Activated CD4-positive, alpha-beta T cell treated with anti-CD3 and anti-CD28 coated beads for 36 hours (primary cell): ENCODE results near the gene KHK. TPM values are rescaled to one million over a fixed set of nuclear protein-coding genes. Genes with fewer than 3 reads are reported as not detected.
A peak's percentile ranks its signal among the peaks of the same experiment; 100 is the strongest.
"Not testable (repeated sequence)": the region's sequence is repeated elsewhere in the genome, so short reads cannot be mapped to it uniquely, and the experiment has no call there.

Experiments used
- ATAC-seq: fragments of 200-7000 bp; cut with Tn5 transposase; one replicate; pipeline ENCODE4 v1.10.0; 2021; ENCODE audit warnings: mild to moderate bottlenecking, moderate library complexity
- CTCF ChIA-PET: fragments of 350-600 bp; sonication (Branson Sonifier 250); formaldehyde crosslinking; loops from one replicate; lab custom pipeline; 2021; ENCODE audit warnings: antibody characterized with exemption; lab: Charles Lee
- POLR2A ChIA-PET: fragments of 350-600 bp; sonication (Branson Sonifier 250); formaldehyde crosslinking; loops from one replicate; lab custom pipeline; 2021; ENCODE audit warnings: antibody characterized with exemption, inconsistent platforms; lab: Charles Lee
- DNase-seq: peaks from one replicate; pipeline ENCODE4 v3.0.0-alpha.2; 2020
- H3K27ac Mint-ChIP-seq: one replicate; pipeline ENCODE4 v1.8.0; 2021; ENCODE audit warnings: mixed read lengths
- H3K27me3 Mint-ChIP-seq: one replicate; pipeline ENCODE4 v1.8.0; 2021; ENCODE audit warnings: mixed read lengths
- H3K36me3 Mint-ChIP-seq: one replicate; pipeline ENCODE4 v1.8.0; 2021; ENCODE audit warnings: low read depth, mixed read lengths
- H3K4me1 Mint-ChIP-seq: one replicate; pipeline ENCODE4 v1.8.0; 2021; ENCODE audit warnings: mixed read lengths
- H3K4me3 Mint-ChIP-seq: one replicate; pipeline ENCODE4 v1.8.0; 2021; ENCODE audit warnings: mild to moderate bottlenecking, moderate library complexity, mixed read lengths
- H3K9me3 Mint-ChIP-seq: one replicate; pipeline ENCODE4 v1.8.0; 2021; ENCODE audit warnings: low read depth, mixed read lengths
- intact Hi-C, 2 experiments: fragments of 100-400 bp; cut with DNase I in 1 of 2; cut with micrococcal nuclease in 1 of 2; formaldehyde crosslinking; loops; one replicate each; pipeline versions ENCODE4 v1.14.2 to v1.15.1; 2022 to 2024; cut with DNase I, micrococcal nuclease
- total RNA-seq, 2 experiments: library from RNA; stranded (reverse); gene quantifications; one replicate each; pipeline ENCODE4 v1.2.3, GENCODE V29; 2021

KHK gene
- total RNA-seq, 2 experiments from 2014 or later, result 10.6 to 12.7 TPM

DNA sequence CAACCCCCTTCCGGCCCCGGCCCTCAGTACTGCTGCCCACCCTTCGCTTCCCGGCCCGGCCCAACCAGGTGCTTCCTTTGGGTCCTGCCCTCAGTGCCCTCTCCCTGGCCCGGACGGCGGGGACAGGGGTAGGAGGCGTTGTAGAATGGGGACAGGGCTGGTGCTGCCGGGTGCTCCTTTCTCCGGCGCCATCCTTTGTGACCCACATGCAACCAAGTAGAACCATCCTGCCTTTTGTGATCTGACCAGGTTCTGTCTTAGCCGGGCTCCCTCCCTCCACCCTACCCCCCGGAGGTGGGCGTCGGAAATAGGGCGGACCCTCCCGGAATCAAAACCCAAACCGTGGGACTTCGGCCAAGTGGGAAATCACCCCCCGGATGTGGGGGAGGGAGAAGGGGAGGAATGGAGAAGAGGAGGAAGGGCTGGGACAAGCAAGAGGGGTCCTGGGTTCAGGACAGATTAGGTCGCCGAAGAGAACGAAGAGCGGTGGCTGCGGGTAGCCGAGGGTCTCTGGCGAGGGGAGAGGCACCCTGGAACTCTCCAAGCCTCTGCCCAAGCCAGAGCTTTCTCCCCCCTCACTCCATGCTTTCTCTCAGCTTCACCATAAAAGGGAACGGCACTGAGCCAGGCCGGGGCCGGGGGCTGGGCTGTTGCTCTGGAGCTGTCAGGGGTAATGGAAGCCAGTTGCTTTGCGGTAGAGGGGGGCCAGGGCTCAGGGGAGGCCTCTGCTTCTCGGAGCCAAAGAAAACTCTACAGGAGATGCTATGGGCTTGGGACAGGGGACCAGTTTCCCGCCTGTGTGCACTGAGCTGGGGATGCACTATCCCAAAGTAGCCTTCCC, 14.4 kb upstream of the KHK start:
- DNase-seq (peak; percentile 65), ATAC-seq (peak; percentile 27)
- intact Hi-C loops, result loop anchor here (1.0 to 10.0 kb wide), 14 partner anchors 9 to 1397 kb away; partner anchors contain the start of genes ADGRF3 (in 1 of the 2), AGBL5 (in 1 of the 2), ATRAID (in 1 of the 2) and CAD (in 1 of the 2)
- CTCF ChIA-PET, result interaction anchor here (0.6 to 2.5 kb wide), 12 partner anchors 9 to 146 kb away, joined by 3 to 24 read pairs (median 4); partner anchors contain the start of genes AGBL5 and KHK
- Mint-ChIP-seq H3K27ac (peak overlapping the region; percentile 89), H3K36me3 (peaks cover 33% of the 10 kb centered on the region), H3K9me3 (no peaks in the 10 kb centered on the region), H3K4me1 (peaks cover 71% of the 10 kb centered on the region), H3K27me3 (no peaks in the 10 kb centered on the region), H3K4me3 (peak overlapping the region; percentile 80)
- POLR2A ChIA-PET, result interaction anchor here (0.6 to 2.2 kb wide), 6 partner anchors 9 to 38 kb away, joined by 3 to 15 read pairs (median 4); partner anchors contain the start of gene AGBL5

DNA sequence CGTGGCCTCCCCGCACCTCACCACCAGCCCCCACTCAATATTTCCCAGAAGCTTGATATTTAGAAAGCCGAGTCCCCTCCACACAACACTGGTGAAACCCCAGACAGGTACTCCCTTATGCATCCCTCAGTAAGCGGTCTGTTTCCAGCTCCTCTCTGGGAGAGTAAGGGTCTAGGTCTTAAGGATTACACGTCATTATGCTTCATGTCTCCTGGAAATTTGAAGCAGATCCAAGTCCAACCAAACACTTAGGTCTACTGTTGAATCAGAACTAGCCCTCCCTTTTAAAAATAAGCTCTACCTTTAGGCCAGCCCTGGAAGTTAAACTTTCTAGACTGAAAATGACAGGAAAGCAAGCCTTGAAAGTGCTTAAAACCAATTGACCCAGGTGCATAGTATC, 13.7 kb upstream of the KHK start:
- Mint-ChIP-seq H3K4me1 (peaks cover 72% of the 10 kb centered on the region), H3K4me3 (peak overlapping the region; percentile 80), H3K27me3 (no peaks in the 10 kb centered on the region), H3K36me3 (peaks cover 27% of the 10 kb centered on the region), H3K27ac (peak overlapping the region; percentile 89), H3K9me3 (no peaks in the 10 kb centered on the region)
- ChIA-PET CTCF (interaction anchor here (0.8 to 2.5 kb wide), 8 partner anchors 8 to 146 kb away, joined by 3 to 24 read pairs (median 4); partner anchors contain the start of genes AGBL5 and KHK), POLR2A (interaction anchor here (0.8 to 2.2 kb wide), 2 partner anchors 8 to 21 kb away, joined by 3 to 15 read pairs; partner anchors contain the start of gene AGBL5)
- no peak for DNase-seq
- intact Hi-C loops, result loop anchor here (1.0 to 10.0 kb wide), 3 partner anchors 8 to 1398 kb away; partner anchors contain the start of genes ADGRF3 (in 1 of the 2), DTNB (in 1 of the 2) and SELENOI (in 1 of the 2)
- no peak for ATAC-seq

DNA sequence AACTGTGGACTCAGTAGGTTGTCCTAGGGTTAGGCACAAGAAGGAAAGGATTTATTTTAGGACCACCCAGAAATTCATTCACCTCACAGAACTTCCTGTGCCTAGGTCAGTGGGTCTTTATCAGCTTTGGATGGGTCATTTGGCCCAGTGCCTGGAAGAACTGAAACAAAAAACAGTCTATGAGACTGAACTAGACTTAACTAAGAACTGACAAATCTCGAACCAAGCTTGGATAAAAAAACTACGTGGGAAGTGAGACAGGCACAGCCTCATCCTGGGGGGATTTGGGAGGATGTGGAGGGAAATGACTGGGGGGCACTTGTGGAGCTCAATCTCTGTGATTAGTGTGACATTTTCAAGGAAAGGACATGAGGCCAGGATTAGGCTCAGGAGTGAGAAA, 12.8 kb upstream of the KHK start:
- POLR2A ChIA-PET, result no interaction called here
- Mint-ChIP-seq H3K36me3 (peaks cover 21% of the 10 kb centered on the region), H3K4me3 (no peak overlapping the region), H3K9me3 (no peaks in the 10 kb centered on the region), H3K27ac (peak overlapping the region; percentile 70), H3K4me1 (peaks cover 67% of the 10 kb centered on the region), H3K27me3 (no peaks in the 10 kb centered on the region)
- DNase-seq (no peak), ATAC-seq (no peak)
- intact Hi-C loops, result loop anchor here in 1 of 2 experiments (5.0 to 10.0 kb wide), 2 partner anchors 726 to 1399 kb away; partner anchors contain the start of genes ADGRF3, DTNB and SELENOI
- CTCF ChIA-PET, result interaction anchor here (0.7 to 1.9 kb wide), 4 partner anchors 13 to 77 kb away, joined by 3 to 14 read pairs (median 3); partner anchors contain the start of gene KHK

DNA sequence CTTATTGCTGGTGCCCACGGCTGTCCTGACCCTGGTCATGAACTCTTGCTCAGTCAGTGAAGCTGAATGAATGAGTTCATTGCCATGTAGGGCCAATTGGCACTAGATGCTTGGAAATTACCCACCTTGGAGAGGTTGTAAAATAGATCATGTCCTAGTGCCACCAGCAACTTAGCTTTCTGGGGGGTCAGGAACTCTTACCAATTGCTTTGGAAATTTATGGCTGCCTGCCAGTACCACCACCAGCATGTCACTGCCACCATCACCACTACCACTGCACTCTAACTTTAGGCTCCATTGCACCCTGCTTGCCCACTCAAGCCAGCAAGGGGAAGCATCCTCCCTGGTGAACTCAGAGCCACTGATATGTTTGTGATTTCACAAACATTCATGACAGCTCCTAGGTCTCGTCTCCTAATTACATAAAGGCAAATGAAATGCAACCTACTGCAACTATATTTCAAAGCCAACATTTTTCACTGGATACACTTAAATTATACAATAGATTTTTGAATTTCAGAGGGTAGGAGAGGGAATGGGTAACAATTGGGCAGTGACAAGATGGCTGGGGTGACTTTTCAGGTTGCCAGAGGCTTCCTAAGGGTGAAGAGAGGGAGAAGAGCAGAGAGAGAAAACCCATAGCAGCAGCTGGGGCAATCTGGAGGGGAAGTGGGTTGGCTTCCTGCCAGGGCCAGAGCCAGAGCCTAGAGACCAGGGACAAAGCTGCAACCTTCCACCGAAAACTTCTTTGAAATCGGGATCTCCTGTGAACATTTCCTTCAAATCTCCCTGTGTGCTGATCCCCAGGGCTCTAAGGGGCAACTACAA, 11.6 kb upstream of the KHK start:
- H3K27me3 Mint-ChIP-seq, result no peaks in the 10 kb centered on the region
- DNase-seq, result peak; percentile 62
- no peak overlapping the region for H3K4me3 Mint-ChIP-seq
- ChIA-PET CTCF (interaction anchor here (0.8 to 1.9 kb wide), 2 partner anchors 10 to 12 kb away, joined by 3 to 14 read pairs; partner anchors contain the start of gene KHK), POLR2A (no interaction called here)
- H3K4me1 Mint-ChIP-seq, result peaks cover 56% of the 10 kb centered on the region
- peaks cover 11% of the 10 kb centered on the region for H3K36me3 Mint-ChIP-seq
- no peak for ATAC-seq
- H3K9me3 Mint-ChIP-seq, result no peaks in the 10 kb centered on the region
- peak overlapping the region; percentile 77 for H3K27ac Mint-ChIP-seq
- intact Hi-C loops, result loop anchor here in 1 of 2 experiments (5.0 to 10.0 kb wide), 2 partner anchors 728 to 1400 kb away; partner anchors contain the start of genes ADGRF3, DTNB and SELENOI

DNA sequence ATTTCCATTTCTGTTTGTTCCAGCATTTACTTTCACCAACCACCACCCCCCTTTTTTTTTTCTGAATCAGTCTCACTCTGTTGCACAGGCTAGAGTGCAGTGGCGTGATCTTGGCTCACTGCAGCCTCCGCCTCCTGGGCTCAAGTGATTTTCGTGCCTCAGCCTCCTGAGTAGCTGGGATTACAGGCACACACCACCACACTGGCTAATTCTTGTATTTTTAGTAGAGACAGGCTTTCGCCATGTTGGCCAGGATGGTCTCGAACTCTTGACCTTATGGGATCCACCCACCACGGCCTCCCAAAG, 11.1 kb upstream of the KHK start:
- POLR2A ChIA-PET, result not testable (repeated sequence)

DNA sequence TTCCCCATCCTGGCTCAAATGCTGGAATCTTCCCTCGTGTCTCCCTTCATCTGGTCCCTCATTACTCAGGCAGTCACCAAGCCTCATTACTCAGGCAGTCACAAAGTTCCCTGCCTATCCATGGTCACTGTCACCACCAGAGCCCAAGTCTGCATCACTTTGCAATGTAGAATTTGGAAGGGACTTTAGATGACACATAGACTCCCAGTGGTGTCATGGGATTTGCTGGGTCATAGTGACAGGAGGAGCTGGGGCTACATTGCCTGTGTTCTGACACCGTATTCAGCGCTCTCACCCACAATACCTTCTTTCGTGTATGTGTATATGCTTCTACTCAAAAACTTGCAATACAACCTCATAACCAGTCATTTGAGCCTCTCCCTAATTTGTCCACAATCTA, 10.2 kb upstream of the KHK start:
- DNase-seq (no peak), ATAC-seq (no peak)
- H3K4me1 Mint-ChIP-seq, result peaks cover 62% of the 10 kb centered on the region
- intact Hi-C loops, result loop anchor here in 1 of 2 experiments (10.0 kb wide), 1 partner anchor 1402 kb away; the partner anchor contains the start of gene DTNB
- H3K27ac Mint-ChIP-seq, result peak overlapping the region; percentile 74
- no peaks in the 10 kb centered on the region for H3K27me3 Mint-ChIP-seq
- ChIA-PET CTCF (no interaction called here), POLR2A (interaction anchor here (0.6 kb wide), 1 partner anchor 8 kb away, joined by 4 read pairs; no protein-coding TSS in a partner anchor)
- H3K9me3 Mint-ChIP-seq, result no peaks in the 10 kb centered on the region
- no peaks in the 10 kb centered on the region for H3K36me3 Mint-ChIP-seq
- H3K4me3 Mint-ChIP-seq, result no peak overlapping the region

More for the DNA sequence above, 11.1 kb upstream of the KHK start:
- ATAC-seq, H3K9me3 Mint-ChIP-seq, H3K4me3 Mint-ChIP-seq, H3K36me3 Mint-ChIP-seq, H3K27me3 Mint-ChIP-seq: not testable (repeated sequence)
- Mint-ChIP-seq H3K27ac (peak overlapping the region; percentile 77), H3K4me1 (peaks cover 57% of the 10 kb centered on the region)
- DNase-seq, result peak; percentile 52
- intact Hi-C loops, result loop anchor here in 1 of 2 experiments (10.0 kb wide), 1 partner anchor 1401 kb away; the partner anchor contains the start of gene DTNB
- CTCF ChIA-PET, result interaction anchor here (0.8 kb wide), 1 partner anchor 10 kb away, joined by 3 read pairs; no protein-coding TSS in a partner anchor

DNA sequence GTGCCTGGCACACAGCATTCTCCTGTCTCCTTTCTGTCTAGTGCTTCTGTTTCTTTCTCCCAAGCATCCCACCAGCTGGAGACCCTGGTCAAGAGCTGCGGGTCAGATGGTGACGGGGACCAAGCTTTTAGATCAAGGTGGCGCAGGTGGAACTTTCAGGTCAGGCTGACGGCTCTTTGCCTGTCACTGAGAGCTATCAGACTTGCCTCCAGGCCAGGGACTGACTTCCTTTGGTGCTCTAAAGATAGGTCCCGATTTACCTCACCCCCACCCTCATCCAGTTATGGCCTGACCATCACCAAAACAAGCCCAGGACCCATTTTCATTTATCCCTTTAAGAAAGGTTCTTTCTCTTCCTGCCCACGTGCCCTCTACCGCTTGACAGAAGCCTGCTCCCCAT, 9.3 kb upstream of the KHK start:
- H3K4me1 Mint-ChIP-seq, result peaks cover 65% of the 10 kb centered on the region
- intact Hi-C loops, result loop anchor here in 1 of 2 experiments (10.0 kb wide), 1 partner anchor 1402 kb away; the partner anchor contains the start of gene DTNB
- CTCF ChIA-PET, result interaction anchor here (0.6 kb wide), 1 partner anchor 26 kb away, joined by 3 read pairs; the partner anchor contains the start of gene AGBL5
- no peaks in the 10 kb centered on the region for H3K36me3 Mint-ChIP-seq
- POLR2A ChIA-PET, result interaction anchor here (0.6 kb wide), 1 partner anchor 9 kb away, joined by 4 read pairs; no protein-coding TSS in a partner anchor
- no peak for DNase-seq
- no peaks in the 10 kb centered on the region for H3K27me3 Mint-ChIP-seq
- no peak for ATAC-seq
- H3K4me3 Mint-ChIP-seq, result no peak overlapping the region
- no peaks in the 10 kb centered on the region for H3K9me3 Mint-ChIP-seq
- H3K27ac Mint-ChIP-seq, result peak overlapping the region; percentile 55

DNA sequence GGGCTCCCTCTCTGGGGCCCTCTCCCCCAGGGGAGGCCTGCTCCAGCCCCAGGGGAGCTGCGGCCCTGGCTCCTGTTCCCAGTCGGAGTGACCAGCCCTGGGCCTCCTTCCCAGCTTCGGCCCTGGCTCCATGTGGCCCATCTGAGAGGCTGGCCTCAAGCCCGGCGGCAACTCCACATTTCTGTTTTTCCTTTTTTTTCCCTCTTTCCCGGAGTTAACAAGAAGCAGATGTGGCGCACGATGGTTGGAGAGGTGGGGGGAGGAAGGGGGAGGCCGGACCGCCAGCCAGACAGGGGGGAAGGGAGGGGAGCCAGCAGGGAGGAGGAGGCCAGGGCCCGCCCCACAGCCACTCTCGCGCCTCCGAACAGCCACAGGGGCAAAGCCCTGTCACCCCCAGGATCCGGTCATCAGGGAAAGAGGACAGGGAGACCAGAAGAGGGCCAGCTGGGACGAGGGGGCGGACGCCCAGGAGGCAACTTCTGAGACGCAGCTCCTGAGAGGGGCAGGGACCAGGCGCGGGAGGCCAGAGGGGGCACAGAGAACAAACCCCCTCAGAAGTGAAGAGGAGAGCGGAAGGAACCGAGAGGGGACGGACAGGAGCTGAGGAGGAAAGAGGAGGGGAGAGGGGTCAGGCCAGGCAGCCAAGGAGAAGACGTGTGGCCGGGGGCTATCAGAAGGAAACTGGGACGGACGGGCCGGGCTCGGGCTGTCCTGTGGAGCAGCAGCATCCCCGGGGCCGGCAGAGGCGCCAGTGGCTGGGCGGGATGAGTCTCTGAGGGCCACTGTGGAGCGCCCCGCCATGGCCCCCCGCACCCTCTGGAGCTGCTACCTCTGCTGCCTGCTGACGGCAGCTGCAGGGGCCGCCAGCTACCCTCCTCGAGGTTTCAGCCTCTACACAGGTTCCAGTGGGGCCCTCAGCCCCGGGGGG, 8.0 kb upstream of the KHK start, which contains the start of gene EMILIN1:
EMILIN1 (plus strand) TSS at position 349 of the 928 bp plus-strand sequence; CDS start at position 800, 451 bp downstream.
- no peak for ATAC-seq
- no peak for DNase-seq
- intact Hi-C loops, result loop anchor here in 1 of 2 experiments (10.0 kb wide), 1 partner anchor 1404 kb away; the partner anchor contains the start of gene DTNB
- Mint-ChIP-seq H3K4me3 (no peak within 1 kb of the TSS), H3K27me3 (no peaks in the 10 kb centered on the region), H3K9me3 (no peaks in the 10 kb centered on the region), H3K36me3 (no peaks in the 10 kb centered on the region), H3K4me1 (peaks cover 52% of the 10 kb centered on the region), H3K27ac (peak within 1 kb of the TSS; percentile 55)
- ChIA-PET POLR2A (interaction anchor here (0.6 kb wide), 1 partner anchor 56 kb away, joined by 3 read pairs; the partner anchor contains the start of gene PREB), CTCF (interaction anchor here (0.8 to 1.8 kb wide), 2 partner anchors 133 to 224 kb away, joined by 3 to 4 read pairs; partner anchors contain the start of gene ATRAID)

DNA sequence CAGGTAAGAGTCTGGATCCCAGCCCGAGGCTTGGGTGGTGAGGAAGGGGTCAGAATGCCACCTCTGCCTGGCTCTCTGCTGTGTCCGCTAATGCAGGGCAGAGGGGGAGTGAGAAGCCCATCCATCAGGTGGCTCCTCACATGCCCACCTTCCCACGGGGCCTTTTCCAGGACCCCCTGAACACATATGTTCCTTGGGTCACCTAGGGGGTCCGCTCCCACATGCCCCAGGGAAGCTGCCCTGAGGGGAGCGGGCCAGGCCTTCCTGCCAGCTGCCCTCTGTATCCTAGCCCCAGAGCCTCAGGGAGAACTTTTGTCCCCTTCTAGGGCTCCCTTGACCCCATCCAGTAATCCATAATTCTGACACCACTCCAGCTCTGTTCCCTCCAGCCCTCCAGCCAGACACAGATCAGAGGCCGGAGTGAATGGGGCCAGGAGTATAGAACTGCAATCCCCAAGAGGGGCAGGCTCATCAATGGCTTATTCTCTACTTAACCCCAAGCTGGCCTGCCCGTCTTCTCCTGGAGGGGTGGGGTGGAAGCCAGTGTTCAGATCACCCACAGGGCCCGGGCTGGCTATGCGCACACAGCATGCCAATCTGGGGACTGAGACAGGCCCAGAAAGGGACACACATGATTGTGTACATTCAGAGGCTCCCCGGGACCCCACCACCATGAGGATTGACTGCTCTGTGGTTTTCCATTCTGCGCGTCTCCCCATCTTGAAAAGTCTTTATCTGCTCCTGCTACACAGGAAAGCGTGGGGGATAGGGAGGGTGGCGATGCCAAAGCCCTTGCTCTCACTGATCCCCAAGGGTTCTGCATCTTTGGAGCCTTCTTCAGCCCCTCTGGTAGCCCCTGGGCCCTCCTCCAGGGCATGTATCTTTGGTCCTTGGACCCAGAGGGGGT, 7.1 kb upstream of the KHK start:
- ChIA-PET POLR2A (no interaction called here), CTCF (interaction anchor here (0.8 to 2.0 kb wide), 4 partner anchors 7 to 223 kb away, joined by 3 to 24 read pairs (median 6); partner anchors contain the start of genes ATRAID and OST4)
- H3K27ac Mint-ChIP-seq, result peak overlapping the region; percentile 83
- no peaks in the 10 kb centered on the region for H3K36me3 Mint-ChIP-seq
- peaks cover 43% of the 10 kb centered on the region for H3K4me1 Mint-ChIP-seq
- DNase-seq, result no peak
- intact Hi-C loops, result loop anchor here in 1 of 2 experiments (10.0 kb wide), 1 partner anchor 1405 kb away; the partner anchor contains the start of gene DTNB
- no peaks in the 10 kb centered on the region for H3K9me3 Mint-ChIP-seq
- H3K4me3 Mint-ChIP-seq, result no peak overlapping the region
- no peak for ATAC-seq
- H3K27me3 Mint-ChIP-seq, result no peaks in the 10 kb centered on the region
